Stimulated activated CD8-positive, alpha-beta memory T cell treated with anti-CD3 and anti-CD28 coated beads, Interleukin-15, amount 100 ng/mL, for 4 hours (primary cell): Measurements from ENCODE around the gene NPB.

ENCODE experiments used
- DNase-seq, 2 donors: peaks; one replicate each; pipeline ENCODE4 v3.0.0-alpha.2; 2020; ENCODE audit warnings: low read depth in 2 of 2

The NPB gene

GRCh38 chr17:81869221-81870130 is 32.6 kb upstream of the NPB start:
- DNase-seq = no peak

- no peak for DNase-seq
Observed at GRCh38 chr17:81870131-81870980, 31.7 kb upstream of the NPB start.

- no peak for DNase-seq
Observed at GRCh38 chr17:81870981-81871386, 31.1 kb upstream of the NPB start, which contains the start of gene ARHGDIA. ARHGDIA (minus strand) TSS chr17:81871337; CDS start chr17:81869930, 1,407 bp downstream.

- peak; percentile 92 to 95 for DNase-seq
Observed at GRCh38 chr17:81871387-81872230, 30.4 kb upstream of the NPB start.

GRCh38 chr17:81877569-81877968 is 24.5 kb upstream of the NPB start:
- DNase-seq = no peak

- no peak for DNase-seq
Observed at GRCh38 chr17:81878294-81878693, 23.7 kb upstream of the NPB start.

- DNase-seq = no peak
Observed at GRCh38 chr17:81879121-81879520, 22.9 kb upstream of the NPB start.

- no peak for DNase-seq
Observed at GRCh38 chr17:81884520-81884919, 17.5 kb upstream of the NPB start.

GRCh38 chr17:81884968-81885367 is 17.1 kb upstream of the NPB start:
- no peak for DNase-seq

GRCh38 chr17:81885454-81885853 is 16.6 kb upstream of the NPB start:
- no peak for DNase-seq

GRCh38 chr17:81885869-81886548 is 16.0 kb upstream of the NPB start:
- DNase-seq = no peak

GRCh38 chr17:81888105-81888987 is 13.7 kb upstream of the NPB start:
- DNase-seq = no peak

- no peak for DNase-seq
Observed at GRCh38 chr17:81888988-81889595, 12.9 kb upstream of the NPB start.

- DNase-seq = no peak
Observed at GRCh38 chr17:81889602-81890001, 12.4 kb upstream of the NPB start.

GRCh38 chr17:81890447-81891302 is 11.4 kb upstream of the NPB start:
- DNase-seq = no peak

GRCh38 chr17:81891303-81891552 is 10.8 kb upstream of the NPB start:
- no peak for DNase-seq

- DNase-seq = no peak
Observed at GRCh38 chr17:81895400-81895799, 6.6 kb upstream of the NPB start.

GRCh38 chr17:81898029-81898866 is 3.8 kb upstream of the NPB start:
- DNase-seq = no peak
